Measurements from ENCODE around the gene CELF5.
"Not testable (repeated sequence)": the region's sequence is repeated elsewhere in the genome, so short reads cannot be mapped to it uniquely, and the experiment has no call there.

Gene CELF5

DNA sequence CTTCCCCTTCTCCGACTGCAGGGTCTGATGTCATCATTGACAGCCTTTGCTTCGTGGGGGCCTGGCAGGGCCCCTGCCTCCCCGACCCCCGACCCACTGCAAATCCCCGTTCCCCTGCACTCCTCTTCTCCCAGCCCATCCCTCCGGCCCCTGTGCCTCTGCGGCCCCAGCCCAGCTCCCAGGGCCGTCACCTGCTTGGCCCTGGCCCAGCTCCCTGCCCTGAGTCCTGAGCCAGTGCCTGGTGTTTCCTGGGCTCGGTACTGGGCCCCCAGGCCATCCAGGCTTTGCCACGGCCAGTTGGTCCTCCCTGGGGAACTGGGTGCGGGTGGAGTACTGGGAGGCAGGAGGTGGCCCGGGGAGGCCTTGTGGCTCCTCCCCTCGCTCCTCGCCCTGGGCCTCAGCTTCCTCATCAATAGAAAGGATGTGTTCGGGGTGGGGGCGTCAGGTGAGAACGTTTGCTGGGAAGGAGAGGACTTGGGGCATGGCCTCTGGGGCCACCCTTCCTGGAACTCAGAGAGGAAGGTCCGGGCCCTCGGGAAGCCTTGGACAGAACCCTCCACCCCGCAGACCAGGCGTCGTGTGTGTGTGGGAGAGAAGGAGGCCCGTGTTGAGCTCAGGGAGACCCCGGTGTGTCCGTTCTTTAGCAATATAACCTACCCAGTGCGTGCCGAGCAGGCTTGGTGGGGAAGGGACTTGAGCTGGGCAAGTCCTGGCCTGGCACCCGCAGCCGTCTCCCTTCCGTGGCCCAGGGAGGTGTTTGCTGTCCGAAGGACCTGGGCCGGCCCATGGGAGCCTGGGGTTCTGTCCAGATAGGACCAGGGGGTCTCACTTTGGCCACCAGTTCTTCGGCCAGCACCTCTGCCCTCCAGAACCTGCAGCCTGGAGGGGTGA lies 15.9 kb upstream of the CELF5 start:
- DNase-seq, result no peak

DNA sequence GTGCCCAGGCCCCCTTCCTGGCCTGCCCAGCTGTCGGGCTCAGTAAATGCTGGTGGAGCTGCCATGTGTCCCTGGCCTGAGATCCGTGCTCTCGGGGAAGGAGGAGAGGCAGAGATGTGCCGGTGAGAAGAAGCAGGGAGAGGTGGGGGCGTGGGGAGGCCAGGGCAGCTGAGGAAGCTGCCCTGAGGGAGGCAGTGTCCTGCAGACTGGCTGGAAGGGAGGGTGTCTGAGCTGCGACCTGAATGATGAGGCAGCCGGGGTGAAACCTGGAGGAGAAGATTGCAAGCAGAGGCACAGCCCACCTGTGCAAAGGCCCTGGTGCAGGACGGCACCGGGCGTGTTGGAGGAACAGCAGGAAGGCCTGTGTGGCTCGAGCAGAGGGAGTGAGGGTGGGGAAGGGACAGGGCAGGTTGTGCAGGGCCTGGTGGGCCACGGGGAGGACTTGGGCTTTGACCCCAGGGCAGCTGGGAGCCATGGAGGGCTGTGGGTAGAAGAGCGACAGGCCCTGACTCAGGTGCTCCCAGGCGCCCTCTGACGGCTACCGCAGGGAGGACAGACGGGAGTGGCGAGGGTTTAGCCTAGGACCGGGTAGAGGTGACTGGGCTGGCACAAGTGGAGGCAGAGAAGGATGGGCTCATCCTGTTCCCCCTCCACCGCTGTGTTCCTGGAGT lies 14.0 kb upstream of the CELF5 start:
- peak; percentile 69 for DNase-seq

DNA sequence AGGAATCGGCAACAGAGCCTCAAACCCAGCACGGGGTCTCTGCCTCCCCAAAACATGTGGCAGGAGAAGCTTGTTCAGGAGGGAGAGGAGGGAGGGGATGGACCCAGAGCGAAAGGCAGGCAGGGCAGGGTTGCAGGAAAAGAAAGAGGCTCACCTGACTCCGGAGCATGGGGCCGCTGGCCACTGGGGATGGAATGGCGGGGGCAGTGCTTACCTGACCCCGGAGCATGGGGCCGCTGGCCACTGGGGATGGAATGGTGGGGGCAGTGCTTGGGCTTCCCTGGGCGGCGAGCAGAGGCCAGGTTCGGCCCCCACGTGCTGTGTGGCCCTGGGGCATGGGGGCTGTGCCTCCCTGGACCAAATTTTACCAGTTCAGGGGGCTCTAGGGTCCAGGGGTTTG lies 13.3 kb upstream of the CELF5 start:
- no peak for DNase-seq

DNA sequence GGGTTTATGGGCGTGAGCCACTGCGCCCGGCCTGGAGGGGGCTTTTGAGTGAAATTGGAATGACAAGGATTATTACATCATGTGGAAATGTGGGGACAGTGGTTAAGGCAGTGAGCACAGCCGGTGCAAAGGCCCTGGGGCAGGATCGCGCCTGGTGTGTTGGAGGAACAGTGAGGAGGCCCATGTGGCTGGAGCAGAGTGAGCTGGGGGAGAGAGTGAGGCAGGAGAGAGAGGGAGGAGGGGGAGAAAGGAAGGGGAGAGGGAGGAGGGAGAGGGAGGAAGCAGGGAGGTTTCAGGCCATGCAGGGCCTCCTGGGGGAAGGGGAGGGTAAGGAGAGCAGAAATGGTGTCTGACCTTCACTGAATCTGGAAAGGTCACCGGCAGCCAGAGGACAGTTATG lies 11.3 kb upstream of the CELF5 start:
- no peak for DNase-seq

DNA sequence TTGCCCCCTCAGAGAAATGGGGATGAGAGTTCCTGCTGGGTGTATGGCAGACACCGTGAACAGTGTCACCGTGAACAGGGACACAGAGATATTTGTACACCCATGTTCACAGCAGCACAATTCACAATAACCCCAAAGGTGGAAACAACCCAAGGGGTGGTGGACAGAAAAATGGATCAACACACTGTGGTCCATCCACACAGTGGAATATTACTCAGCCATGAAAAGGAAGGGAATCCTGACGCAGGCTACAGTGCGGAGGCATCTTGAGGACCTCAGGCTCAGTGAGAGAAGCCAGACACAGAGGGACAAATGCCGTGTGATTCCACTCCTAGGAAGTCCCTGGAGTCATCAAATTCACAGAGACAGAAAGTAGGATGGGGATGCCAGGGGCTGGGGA lies 7.6 kb upstream of the CELF5 start:
- no peak for DNase-seq

DNA sequence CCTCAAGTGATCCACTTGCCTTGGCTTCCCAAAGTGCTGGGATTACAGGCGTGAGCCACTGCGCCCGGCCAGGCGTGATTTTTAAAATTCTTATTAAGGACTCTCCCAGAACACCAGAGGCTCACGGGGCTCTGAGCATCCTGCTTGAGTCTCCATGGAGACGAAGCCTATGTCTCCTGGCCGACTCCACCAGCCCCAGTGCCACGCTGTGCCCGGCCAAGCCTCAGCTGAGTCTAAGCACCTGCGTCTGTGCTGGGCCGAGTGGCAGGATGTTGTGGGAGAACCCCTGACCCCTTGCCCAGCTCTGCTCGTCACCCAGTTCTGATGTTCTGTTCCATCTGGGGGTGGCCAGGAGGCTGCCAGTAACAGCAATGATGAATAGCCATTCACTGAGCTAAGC lies 3.9 kb upstream of the CELF5 start:
- no peak for DNase-seq

DNA sequence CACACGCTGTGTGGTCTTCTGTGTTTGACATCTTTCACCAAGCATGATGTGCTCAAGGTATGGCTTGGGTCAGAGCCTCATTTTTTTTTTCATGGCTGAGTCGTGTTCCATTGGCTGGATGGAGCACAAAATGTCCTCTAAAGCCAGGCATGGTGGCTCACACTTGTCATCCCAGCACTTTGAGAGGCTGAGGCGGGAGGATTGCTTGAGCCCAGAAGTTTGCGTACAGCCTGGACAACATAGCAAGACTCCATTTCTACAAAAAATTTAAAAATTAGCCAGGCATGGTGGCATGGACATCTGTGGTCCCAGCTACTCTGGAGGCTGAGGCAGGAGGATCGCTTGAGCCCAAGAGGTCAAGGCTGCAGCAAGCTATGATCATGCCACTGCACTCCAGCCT lies 2.9 kb upstream of the CELF5 start:
- DNase-seq, result not testable (repeated sequence)

DNA sequence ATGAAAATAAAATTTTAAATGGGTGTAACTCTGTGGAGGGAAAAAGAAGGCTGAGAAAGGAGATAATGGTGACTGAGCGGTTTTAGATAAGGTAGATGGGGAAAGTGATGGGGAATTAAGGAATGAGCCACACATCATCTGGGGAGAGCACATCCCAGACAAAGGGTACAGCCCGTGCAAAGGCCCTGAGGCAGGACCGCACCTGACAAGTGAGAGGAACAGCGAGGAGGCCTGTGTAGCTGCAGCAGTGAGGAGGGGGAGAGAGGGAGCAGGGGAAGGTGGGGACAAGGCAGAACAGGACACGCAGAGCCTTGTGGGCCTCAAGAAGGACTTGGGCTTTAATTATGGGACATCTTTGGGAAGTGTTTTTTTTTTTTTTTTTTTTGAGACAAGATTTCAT lies 1.8 kb upstream of the CELF5 start:
- no peak for DNase-seq

DNA sequence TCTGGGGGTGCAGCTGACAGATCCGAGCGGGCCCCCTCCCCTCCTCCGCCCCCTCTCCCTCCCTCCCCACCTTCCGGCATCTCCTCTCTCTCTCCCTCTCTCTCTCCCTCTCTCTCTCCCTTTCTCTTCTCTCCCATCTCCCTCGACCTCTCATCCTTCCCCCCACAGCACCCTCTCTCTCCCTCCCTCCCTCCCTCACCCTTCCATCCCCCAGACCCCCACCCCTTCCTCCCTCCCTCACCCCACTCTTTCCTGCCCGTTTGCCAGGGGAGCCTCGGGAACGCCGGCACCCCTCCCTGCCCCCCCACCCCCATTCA lies 666 bp downstream of the CELF5 start:
- no peak for DNase-seq

DNA sequence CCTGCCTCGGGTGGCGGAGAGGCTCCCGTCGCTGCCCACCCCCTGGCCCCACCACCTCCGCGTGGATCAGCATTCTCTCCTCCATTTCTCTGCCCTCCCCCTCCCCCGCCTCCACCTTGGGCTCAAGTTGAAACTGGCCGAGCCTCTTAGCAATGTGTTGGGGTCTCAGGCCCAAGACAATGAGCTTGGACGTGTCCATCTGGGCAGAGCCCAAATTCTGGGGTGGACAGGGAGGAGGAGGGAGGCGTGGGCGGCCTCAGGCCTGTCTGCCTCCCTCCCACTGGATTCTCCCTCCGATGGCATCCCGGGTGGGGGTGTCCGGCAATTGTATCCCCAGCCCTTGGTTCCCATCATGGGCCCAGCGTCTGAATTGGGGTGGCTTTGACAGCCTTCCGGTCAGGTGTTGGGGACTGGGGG lies 1.2 kb downstream of the CELF5 start:
- no peak for DNase-seq

DNA sequence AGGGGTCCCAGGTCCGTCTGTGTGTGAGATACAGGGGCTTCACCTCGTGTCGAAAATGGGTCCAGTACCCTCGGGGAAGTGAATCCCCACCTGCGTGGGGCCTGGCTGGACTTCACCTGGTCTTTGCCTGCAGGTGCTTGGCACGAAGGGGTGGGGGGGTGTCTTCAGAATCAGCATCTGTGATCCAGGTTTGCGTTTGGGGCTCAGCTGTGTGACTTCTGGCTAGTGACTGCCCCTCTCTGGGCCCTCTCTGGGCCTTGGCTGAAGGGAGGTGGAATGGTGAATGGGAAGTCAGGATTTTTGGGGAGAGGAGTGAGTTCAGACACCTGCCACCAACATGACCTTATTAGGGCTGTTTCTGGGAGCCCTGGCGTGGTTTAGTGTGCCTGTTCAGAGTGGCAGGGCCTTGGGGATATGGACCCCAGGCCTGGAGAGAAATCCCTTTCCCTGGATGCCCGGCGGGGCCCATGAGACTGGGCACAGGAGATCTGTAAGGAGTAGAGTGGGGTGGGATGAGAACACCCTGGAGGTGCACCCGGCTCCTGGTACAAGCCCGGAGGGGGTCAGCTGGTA lies 2.7 kb downstream of the CELF5 start:
- DNase-seq, result no peak

DNA sequence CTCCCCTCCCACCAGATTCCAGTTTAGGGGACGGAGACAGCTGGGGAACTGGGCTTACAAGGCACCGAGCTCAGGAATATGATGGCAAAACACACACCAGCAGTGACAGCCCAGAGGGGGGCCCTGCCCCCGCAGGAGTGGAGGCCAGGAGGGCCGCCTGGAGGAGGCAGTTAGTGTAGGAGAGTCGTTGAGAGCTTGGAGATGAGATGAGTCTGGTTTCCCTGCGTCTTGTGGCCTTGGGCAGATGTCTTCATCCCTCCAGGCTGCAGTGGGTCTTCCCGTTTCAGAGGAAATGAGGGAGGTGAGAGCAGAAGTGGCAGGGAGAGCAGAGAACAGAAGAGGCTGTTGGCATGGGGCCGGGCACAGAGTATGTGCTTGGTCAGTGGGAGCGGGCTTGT lies 4.9 kb downstream of the CELF5 start:
- DNase-seq, result no peak

DNA sequence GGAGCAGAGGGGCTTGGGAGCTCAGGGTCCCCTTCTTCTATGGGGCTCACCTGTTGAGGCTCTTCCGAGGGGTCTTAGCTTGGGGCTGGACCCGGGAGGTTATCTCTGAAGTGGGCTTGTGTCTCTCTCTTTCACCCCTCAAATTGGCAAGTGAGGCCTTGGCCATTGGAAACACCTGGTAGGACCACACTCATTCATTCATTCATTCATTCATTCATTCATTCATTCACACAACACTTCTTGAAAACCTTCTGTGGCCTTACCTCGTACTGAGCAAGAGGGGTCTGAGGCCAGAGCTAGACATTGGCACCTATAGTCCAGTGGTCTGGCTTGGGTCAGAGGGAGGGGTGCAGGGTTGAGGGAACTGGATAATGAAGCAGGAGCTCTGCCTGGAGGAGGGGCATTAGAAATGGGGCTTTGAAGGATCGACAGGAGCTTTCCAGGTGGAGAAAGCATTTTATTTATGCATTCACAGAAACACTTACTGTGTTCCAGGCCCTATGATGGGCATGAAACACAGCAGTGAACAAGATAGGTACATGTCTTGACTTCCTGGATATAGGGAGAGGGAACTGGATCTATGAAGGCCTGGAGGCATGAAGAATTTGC lies 5.5 kb downstream of the CELF5 start:
- DNase-seq, result no peak

DNA sequence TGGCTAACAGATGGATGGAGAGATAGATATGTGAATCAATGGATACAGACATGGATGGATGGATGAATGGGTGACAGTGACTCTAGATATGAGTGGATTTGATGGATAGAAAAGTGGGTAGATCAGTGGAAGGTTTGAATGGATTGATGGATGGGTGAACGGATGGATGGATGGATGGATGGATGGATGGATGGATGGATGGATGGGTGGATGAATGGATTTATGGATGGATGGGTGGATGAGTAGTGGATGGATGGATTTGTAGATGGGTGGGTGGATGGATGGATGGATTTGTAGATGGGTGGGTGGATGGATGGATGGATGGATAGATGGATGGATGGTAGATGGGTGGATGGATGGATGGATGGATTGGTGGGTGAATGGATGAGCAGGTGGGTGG lies 6.8 kb downstream of the CELF5 start:
- no peak for DNase-seq

DNA sequence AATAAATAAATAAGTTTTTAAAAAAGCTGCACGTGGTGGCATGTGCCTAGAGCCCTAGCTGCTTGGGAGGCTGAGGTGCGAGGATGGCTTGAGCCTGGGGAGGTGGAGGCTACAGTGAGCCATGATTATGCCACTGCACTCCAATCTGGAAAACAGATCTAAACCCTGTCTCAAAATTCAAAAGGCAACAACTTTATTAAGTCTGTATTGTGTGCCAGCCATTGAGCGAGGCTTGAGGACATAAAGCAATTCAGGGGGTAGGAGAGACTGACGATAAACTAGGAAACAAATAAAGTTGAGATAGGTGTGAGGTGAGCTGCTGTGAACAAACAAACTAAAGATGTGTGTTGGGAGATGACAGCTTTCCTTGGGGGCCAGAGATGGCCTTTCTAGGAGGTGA lies 8.7 kb downstream of the CELF5 start:
- DNase-seq, result no peak

DNA sequence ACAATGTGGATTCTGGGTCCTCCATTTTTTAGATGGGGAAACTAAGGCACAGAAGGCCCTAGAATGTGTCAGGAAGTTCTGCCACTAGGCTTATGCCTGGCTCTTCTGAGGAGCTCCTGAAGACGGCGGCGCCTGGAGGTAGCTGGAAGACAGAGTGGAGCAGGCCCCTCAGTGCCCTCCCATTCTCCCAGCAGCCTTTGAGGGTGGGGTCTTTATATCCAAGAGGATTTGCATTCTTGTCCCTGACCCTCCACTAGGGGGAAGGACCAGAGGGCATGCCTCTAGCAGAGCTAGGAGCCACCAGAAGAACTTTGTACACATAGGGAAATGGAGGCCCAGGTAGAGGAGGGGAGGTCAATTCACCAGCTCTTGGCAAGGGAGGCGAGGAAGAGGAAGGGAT lies 9.4 kb downstream of the CELF5 start:
- DNase-seq, result no peak

DNA sequence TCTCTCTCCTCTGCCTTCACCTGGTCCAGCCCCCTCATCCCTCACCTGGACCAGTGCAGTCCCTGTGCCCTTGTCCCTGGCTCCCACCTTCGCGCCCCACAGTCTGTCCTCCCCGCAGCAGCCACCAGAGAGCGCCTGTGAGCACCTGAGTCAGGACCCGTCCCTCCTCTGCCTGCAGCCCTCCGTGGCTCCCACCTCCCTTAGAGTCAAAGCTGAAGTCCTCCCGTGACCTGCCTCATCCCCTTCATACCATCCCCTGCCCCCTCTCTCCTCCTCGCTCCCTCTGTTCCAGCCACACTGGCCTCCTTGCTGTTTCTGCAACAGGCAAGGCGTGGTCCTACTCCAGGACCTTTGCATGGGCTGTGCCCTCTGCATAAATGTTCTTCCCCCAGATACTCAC lies 10.3 kb downstream of the CELF5 start:
- DNase-seq, result peak; percentile 40

DNA sequence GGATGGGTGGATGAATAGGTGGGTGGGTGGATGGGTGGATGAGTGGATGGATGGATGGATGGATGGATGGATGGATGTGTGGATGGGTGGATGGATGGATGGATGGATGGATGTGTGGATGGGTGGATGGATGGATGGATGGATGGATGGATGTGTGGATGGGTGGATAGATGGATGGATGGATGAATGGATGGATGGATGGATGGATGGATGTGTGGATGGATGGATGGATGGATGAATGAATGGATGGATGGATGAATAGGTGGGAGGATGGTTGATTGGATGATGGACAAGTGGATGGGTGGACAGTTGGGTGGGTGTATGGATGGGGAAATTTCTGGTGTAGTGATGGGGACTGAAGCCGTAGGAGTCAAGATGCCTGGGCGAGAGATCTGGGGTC lies 11.1 kb downstream of the CELF5 start:
- not testable (repeated sequence) for DNase-seq

DNA sequence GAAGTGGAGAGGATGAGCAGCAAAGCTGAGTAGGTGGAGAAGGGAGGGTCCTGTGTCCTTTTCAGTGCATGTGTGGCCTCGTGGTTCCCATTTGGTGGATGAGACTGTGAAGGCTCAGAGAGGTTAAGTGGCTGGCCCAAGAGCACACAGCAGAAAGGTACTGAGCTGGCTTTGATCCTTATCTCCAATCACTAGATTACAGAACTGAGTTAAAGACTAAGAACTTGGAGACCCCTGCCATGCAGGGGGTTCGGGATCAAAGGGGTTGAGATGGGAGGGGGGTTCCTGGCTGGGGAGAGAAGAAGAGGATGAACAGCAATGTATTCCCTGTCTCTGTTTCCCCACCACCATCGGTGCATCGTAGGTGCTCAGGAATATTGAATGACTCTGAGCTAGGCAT lies 11.8 kb downstream of the CELF5 start:
- DNase-seq, result no peak

DNA sequence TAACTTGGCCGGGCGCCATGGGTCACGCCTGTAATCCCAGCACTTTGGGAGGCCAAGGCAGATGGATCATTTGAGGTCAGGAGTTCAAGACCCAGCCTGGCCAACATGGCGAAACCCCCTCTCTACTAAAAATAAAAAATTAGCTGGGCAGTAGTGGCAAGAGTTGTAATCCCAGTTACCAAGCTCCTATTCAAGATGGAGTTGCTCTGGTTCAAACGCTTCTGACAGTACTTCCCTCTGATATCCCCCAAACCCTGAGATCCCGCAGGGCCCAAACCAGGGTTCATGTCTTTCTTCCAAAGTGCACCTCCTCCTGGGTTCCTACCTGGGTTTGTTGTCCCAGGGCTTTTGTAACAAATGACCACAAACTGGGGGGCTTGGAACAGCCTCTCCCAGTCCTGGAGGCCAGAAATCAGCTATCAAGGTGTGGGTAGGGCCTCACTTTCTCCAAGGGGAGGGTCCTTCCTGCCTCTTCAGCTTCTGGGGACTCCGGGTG lies 13.7 kb downstream of the CELF5 start:
- DNase-seq, result no peak

DNA sequence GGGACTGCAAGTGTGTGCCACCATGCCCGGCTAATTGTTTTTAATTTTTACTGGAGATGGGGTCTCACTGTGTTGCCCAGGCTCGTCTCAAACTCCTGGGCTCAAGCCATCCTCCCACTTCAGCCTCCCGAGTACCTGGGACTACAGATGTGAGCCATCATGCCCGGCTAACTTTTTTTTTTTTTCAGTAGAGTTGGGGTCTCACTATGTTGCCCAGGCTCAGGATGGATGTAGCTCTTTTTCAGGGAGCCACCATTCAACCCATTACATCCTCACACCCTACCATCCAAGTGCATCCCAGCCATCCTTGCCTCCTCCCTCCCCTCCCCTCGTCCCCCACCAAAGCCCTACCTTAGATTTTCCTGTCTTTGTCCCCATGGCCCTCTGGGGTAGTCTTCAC lies 14.9 kb downstream of the CELF5 start:
- DNase-seq, result no peak

DNA sequence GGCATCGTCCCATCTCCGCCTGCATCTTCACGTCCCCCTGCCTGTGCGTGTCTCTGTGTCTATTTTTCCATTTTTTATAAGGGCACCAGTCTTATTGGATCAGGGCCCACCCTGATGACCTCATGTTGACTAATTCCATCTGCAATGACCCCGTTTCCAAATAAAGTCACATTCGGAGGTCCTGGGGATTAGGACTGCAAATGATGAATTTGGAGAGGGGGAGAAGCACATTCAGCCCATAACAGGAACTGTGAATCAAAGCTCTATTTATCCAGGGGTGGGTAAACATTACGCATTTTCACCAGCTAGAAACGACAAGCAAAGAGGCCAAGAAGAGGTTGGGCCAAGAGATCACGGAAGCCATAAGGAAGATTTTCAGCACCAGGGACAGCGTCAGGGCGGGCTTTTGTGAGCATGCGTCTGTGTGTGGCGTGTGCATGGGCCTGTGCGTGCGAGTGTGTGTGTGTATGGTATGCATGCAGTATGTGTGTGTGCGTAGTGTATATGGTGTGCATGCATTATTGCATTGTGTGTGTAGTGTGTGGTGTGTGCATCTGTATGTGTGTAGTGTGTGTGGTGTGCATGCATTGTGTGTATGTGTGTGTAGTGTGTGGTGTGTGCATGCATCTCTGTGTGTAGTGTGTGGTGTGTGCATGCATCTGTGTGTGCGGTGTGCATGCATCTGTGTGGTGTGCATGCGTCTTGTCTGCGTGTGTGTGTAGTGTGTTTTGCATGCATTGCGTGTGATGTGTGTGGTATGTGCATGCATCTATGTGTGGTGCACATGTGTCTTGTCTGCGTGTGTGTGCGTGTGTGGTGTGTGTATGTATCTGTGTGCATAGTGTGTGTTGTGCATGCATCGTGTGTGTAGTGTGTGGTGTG lies 19.6 kb downstream of the CELF5 start:
- DNase-seq, result peak; percentile 39

DNA sequence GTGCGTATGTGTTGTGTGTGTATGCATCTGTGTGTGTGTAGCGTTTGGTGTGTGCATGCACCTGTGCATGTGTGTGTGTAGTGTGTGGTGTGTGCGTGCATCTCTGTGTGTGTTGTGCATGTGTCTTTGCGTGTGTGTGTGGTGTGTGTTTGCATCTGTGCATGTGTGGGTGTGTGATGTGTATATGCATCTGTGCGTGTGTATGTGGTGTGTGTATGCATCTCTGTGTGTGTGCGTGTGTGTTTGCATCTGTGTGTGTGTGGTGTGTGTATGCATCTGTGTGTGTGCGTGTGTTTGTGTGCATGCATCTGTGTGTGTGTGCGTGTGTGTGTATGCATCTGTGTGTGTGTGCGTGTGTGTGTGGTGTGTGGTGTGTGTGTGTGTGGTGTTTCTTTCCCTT lies 20.6 kb downstream of the CELF5 start:
- no peak for DNase-seq
